Loucy (cell line): Measurements from ENCODE around the gene ABCA6.

ENCODE experiments used
- CTCF ChIP-seq: fragments of 200-600 bp; sonication (generic); conservative IDR thresholded peaks from 2 replicates; pipeline ENCODE4 v1.5.1; 2014; ENCODE audit warnings: mild to moderate bottlenecking, antibody characterized with exemption, low read length
- EZH2phosphoT487 ChIP-seq: fragments of 200-600 bp; IDR thresholded peaks from 2 replicates; pipeline ENCODE4 v1.6.1; 2018; ENCODE audit warnings: antibody characterized with exemption, mild to moderate bottlenecking, moderate library complexity, borderline replicate concordance

GRCh38 chr17:69045646-69046045 lies 96.0 kb downstream of the ABCA6 start:
- TF ChIP-seq CTCF (no peak), EZH2phosphoT487 (no peak)
